IMR-90 (cell line): ENCODE measurements around the gene HERC4. TPM values are rescaled to one million over a fixed set of nuclear protein-coding genes. Genes with fewer than 3 reads are reported as not detected.
"Not testable (repeated sequence)": the region's sequence is repeated elsewhere in the genome, so short reads cannot be mapped to it uniquely, and the experiment has no call there.

Source experiments
- ATAC-seq: fragments of 200-7000 bp; cut with Tn5 transposase; 2 replicates; pipeline ENCODE4 v1.9.1; 2020; ENCODE audit warnings: low read depth, mild to moderate bottlenecking, moderate library complexity
- BruUV-seq: library from RNA; stranded (reverse); fragments of 400-500 nt; replicated peaks from 2 replicates; lab custom pipeline; 2021; lab: Mats Ljungman, UMichigan
- CTCF ChIA-PET: fragments of 300-600 bp; formaldehyde crosslinking; extraction: SDS; loops from one replicate; lab custom pipeline; 2021; ENCODE audit warnings: antibody characterized with exemption; lab: Yijun Ruan, JAX
- POLR2A ChIA-PET: fragments of 300-600 bp; sonication (Branson Sonifier 250); formaldehyde crosslinking; loops from one replicate; lab custom pipeline; 2022; ENCODE audit warnings: antibody characterized with exemption; ENCODE audit not compliant: unreplicated experiment; lab: Charles Lee
- DNase-seq: peaks from one replicate; pipeline ENCODE4 v3.0.0; 2013
- H2AFZ ChIP-seq: replicated peaks from 2 replicates; pipeline ENCODE3; 2013; ENCODE audit warnings: low read length, mild to moderate bottlenecking; ENCODE audit not compliant: poor library complexity
- H2AK5ac ChIP-seq: 2 replicates; pipeline ENCODE4 v1.6.1; 2013; ENCODE audit warnings: low read depth, low read length, inconsistent platforms
- H2AK9ac ChIP-seq: replicated peaks from 2 replicates; pipeline ENCODE3; 2013; ENCODE audit warnings: mild to moderate bottlenecking, low read depth, low read length, moderate library complexity; ENCODE audit not compliant: poor library complexity
- H2BK120ac ChIP-seq: 2 replicates; pipeline ENCODE4 v1.6.1; 2013; ENCODE audit warnings: low read depth, low read length, inconsistent platforms
- H2BK15ac ChIP-seq: 3 replicates; pipeline ENCODE4 v1.6.1; 2013; ENCODE audit warnings: low read depth, low read length, inconsistent platforms
- H2BK20ac ChIP-seq: 2 replicates; pipeline ENCODE4 v1.6.1; 2013; ENCODE audit warnings: low read depth, mild to moderate bottlenecking, inconsistent platforms, low read length, moderate library complexity
- H2BK5ac ChIP-seq: 2 replicates; pipeline ENCODE4 v1.6.1; 2013; ENCODE audit warnings: mild to moderate bottlenecking, low read depth, low read length, inconsistent platforms; ENCODE audit not compliant: poor library complexity, severe bottlenecking
- H3K14ac ChIP-seq: replicated peaks from 2 replicates; pipeline ENCODE4 v1.6.1; 2013; ENCODE audit warnings: low read depth, low read length, inconsistent platforms
- H3K18ac ChIP-seq: 2 replicates; pipeline ENCODE4 v1.6.1; 2013; ENCODE audit warnings: low read depth, low read length, control low read depth
- H3K23ac ChIP-seq: 2 replicates; pipeline ENCODE4 v1.6.1; 2013; ENCODE audit warnings: low read depth, low read length, inconsistent platforms
- H3K27ac ChIP-seq: 2 replicates; pipeline ENCODE4 v1.5.1; 2013; ENCODE audit warnings: mild to moderate bottlenecking, control low read depth, low read length; ENCODE audit not compliant: insufficient read depth
- H3K27me3 ChIP-seq: 2 replicates; pipeline ENCODE4 v1.6.1; 2013; ENCODE audit warnings: low read length; ENCODE audit not compliant: control insufficient read depth, insufficient read depth
- H3K36me3 ChIP-seq: 2 replicates; pipeline ENCODE4 v1.6.1; 2013; ENCODE audit warnings: low read length, mixed read lengths; ENCODE audit not compliant: control insufficient read depth, insufficient read depth
- H3K4ac ChIP-seq: 2 replicates; pipeline ENCODE4 v1.6.1; 2013; ENCODE audit warnings: low read depth, low read length, inconsistent platforms
- H3K4me1 ChIP-seq: 2 replicates; pipeline ENCODE4 v1.6.1; 2013; ENCODE audit warnings: low read length, mixed read lengths; ENCODE audit not compliant: control insufficient read depth, insufficient read depth
- H3K4me2 ChIP-seq: 2 replicates; pipeline ENCODE4 v1.6.1; 2013; ENCODE audit warnings: low read depth, mild to moderate bottlenecking, control low read depth, low read length, moderate library complexity
- H3K4me3 ChIP-seq: 2 replicates; pipeline ENCODE4 v1.5.1; 2013; ENCODE audit warnings: low read depth, mild to moderate bottlenecking, control low read depth, low read length, moderate library complexity; ENCODE audit not compliant: insufficient read depth
- H3K56ac ChIP-seq: 2 replicates; pipeline ENCODE4 v1.6.1; 2013; ENCODE audit warnings: low read length, inconsistent platforms; ENCODE audit not compliant: insufficient read depth; ENCODE audit errors: extremely low read depth
- H3K79me1 ChIP-seq, 2 experiments: 2 replicates each; pipeline ENCODE4 v1.6.1; 2013; ENCODE audit warnings: low read length in 2 of 2, inconsistent platforms in 1 of 2, low read depth in 1 of 2
- H3K9ac ChIP-seq: 2 replicates; pipeline ENCODE4 v1.6.1; 2013; ENCODE audit warnings: low read depth, low read length, control low read depth
- H3K9me1 ChIP-seq: 2 replicates; pipeline ENCODE4 v1.6.1; 2013; ENCODE audit warnings: low read length, inconsistent platforms; ENCODE audit not compliant: insufficient read depth
- H3K9me3 ChIP-seq: 2 replicates; pipeline ENCODE4 v1.6.1; 2013; ENCODE audit warnings: low read length; ENCODE audit not compliant: control insufficient read depth, insufficient read depth
- H4K20me1 ChIP-seq: 2 replicates; pipeline ENCODE4 v1.6.1; 2013; ENCODE audit warnings: low read length, inconsistent platforms; ENCODE audit not compliant: insufficient read depth
- H4K5ac ChIP-seq: 2 replicates; pipeline ENCODE4 v1.6.1; 2013; ENCODE audit warnings: mild to moderate bottlenecking, low read depth, low read length, control low read depth
- H4K8ac ChIP-seq, 2 experiments: 2 replicates each; pipeline ENCODE4 v1.6.1; 2013; ENCODE audit warnings: low read depth in 2 of 2, low read length in 2 of 2, control low read depth in 1 of 2, inconsistent platforms in 1 of 2
- H4K91ac ChIP-seq: 2 replicates; pipeline ENCODE4 v1.6.1; 2013; ENCODE audit warnings: low read depth, low read length, inconsistent platforms; ENCODE audit not compliant: insufficient read depth
- MAZ ChIP-seq: IDR thresholded peaks from 2 replicates; pipeline ENCODE4 v1.6.1; 2012; ENCODE audit warnings: low read depth, mild to moderate bottlenecking, low read length, improper control_type of control experiment, moderate library complexity, borderline replicate concordance
- NFE2L2 ChIP-seq: fragments of 150-350 bp; IDR thresholded peaks from 2 replicates; pipeline ENCODE4 v1.6.1; 2016; ENCODE audit warnings: low read depth, mild to moderate bottlenecking, low read length
- POLR2A ChIP-seq: IDR thresholded peaks from 2 replicates; pipeline ENCODE4 v1.6.1; 2012; ENCODE audit warnings: mild to moderate bottlenecking, low read depth, low read length
- RCOR1 ChIP-seq: IDR thresholded peaks from 2 replicates; pipeline ENCODE4 v1.6.1; 2012; ENCODE audit warnings: mild to moderate bottlenecking, low read length, improper control_type of control experiment; ENCODE audit not compliant: insufficient replicate concordance
- SMC3 ChIP-seq: fragments of 150-350 bp; IDR thresholded peaks from 2 replicates; pipeline ENCODE4 v1.6.1; 2016; ENCODE audit warnings: low read depth, mild to moderate bottlenecking, antibody characterized with exemption, low read length, moderate library complexity
- WGBS, 2 experiments: methylation state at CpG; one replicate each; pipeline versions ENCODE4 v1.1.5 to v1.1.7; 2013; ENCODE audit warnings: missing lambda C conversion rate in 2 of 2; ENCODE audit not compliant: insufficient read length in 1 of 2; ENCODE audit errors: extremely low coverage in 2 of 2; 5-methylcytosine and 5-hydroxymethylcytosine counted together
- dilution Hi-C: fragments of 300-500 bp; cut with HindIII; formaldehyde crosslinking; loops from one replicate; pipeline ENCODE4 v1.14.3; 2018; ENCODE audit warnings: low sequenced_read_pairs; ENCODE audit not compliant: unreplicated experiment
- in situ Hi-C: fragments of 300-500 bp; cut with MboI; formaldehyde crosslinking; loops from 3 replicates; pipeline ENCODE4 v1.14.3; 2019; ENCODE audit warnings: low sequenced_read_pairs, inconsistent platforms, mixed read lengths
- intact Hi-C: fragments of 100-400 bp; cut with micrococcal nuclease; formaldehyde crosslinking; loops from 2 replicates; pipeline ENCODE4 v1.10.0; 2022
- polyA plus RNA-seq, 3 experiments: library from polyadenylated mRNA; depleted of rRNA; stranded (reverse); fragments of >200 nt; gene quantifications; 2 replicates each; pipeline ENCODE4 v1.2.3, GENCODE V29; 2012; ENCODE audit warnings: low replicate concordance in 1 of 3
- total RNA-seq: library from RNA; depleted of rRNA; stranded (reverse); fragments of >200 nt; gene quantifications from 2 replicates; pipeline ENCODE4 v1.2.3, GENCODE V29; 2012

The HERC4 gene
- total and polyA plus RNA-seq, 2 of the 4 experiments (the other 2 are of a cell fraction): 66.6 to 92.8 TPM

DNA sequence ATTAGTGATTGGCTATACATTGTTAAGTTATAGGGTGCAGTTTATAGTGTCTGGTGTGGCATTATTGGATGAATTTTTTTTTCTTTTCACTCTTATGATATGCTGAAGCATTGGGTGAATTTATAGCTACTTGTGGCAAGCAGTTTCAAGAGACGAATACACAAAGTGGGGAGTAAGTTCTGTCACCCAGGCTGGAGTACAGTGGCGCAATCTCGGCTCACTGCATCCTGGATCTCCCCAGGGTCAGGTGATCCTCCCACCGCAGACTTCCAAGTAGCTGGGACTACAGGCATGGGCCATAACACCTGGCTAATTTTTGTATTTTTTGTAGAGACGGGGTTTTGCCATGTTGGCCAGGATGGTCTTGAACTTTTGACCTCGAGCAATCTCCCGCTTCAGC is 196.9 kb downstream of the HERC4 start:
- Histone ChIP-seq H3K9me1 (no peaks in the 10 kb centered on the region), H3K4ac (no peak overlapping the region), H3K14ac (no peak overlapping the region), H2BK15ac (no peak overlapping the region), H3K27ac (no peak overlapping the region), H3K4me2 (no peak overlapping the region), H2AK9ac (no peak overlapping the region), H4K8ac (no peak overlapping the region), H3K36me3 (no peaks in the 10 kb centered on the region), H3K79me1 (no peaks in the 10 kb centered on the region), H3K4me3 (no peak overlapping the region), H3K9ac (no peak overlapping the region), H3K23ac (no peak overlapping the region), H2BK5ac (no peak overlapping the region), H2BK120ac (no peak overlapping the region), H3K27me3 (0 out of 2 replicates have a peak, but pooled peaks cover 2% of the 10 kb centered on the region), H3K4me1 (no peaks in the 10 kb centered on the region), H4K5ac (no peak overlapping the region), H2BK20ac (no peak overlapping the region), H3K9me3 (no peaks in the 10 kb centered on the region), H2AFZ (no peak overlapping the region), H4K20me1 (no peaks in the 10 kb centered on the region), H2AK5ac (no peak overlapping the region), H3K56ac (no peak overlapping the region), H4K91ac (no peak overlapping the region), H3K18ac (no peak overlapping the region)
- TF ChIP-seq NFE2L2 (no peak), SMC3 (no peak), MAZ (no peak), RCOR1 (no peak), POLR2A (no peak)
- DNase-seq (no peak), ATAC-seq (no peak)
- in situ Hi-C loops: no loop called here
- POLR2A ChIA-PET: no interaction called here
- CTCF ChIA-PET: no interaction called here
- no TSS peak for BruUV-seq
- dilution Hi-C loops: no loop called here
- 94% methylated on average over 3 of the region's 7 CpGs; no CpG with 5 or more reads in 1 of the 2 experiments for WGBS, 2 experiments
- intact Hi-C loops: no loop called here

DNA sequence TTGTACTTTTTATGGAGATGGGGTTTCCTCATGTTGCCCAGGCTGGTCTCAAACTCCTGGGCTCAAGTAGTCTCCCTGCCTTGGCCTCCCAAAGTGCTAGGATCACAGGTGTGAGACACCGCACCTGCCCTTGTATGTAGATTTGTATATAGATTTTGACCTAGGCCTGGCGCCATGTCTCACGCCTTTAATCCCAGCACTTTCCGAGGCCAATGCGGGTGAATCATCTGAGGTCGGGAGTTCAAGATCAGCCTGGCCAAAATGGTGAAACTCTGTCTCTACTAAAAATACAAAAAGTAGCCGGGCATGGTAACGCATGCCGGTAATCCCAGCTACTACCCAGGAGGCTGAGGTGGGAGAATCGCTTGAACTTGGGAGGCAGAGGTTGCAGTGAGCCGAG is 197.7 kb downstream of the HERC4 start:
- H3K14ac ChIP-seq, H4K8ac ChIP-seq, H4K20me1 ChIP-seq, H2BK15ac ChIP-seq, BruUV-seq, H2BK5ac ChIP-seq, H3K4me3 ChIP-seq, H3K27me3 ChIP-seq, H3K4me2 ChIP-seq, H4K5ac ChIP-seq, dilution Hi-C loops, H3K27ac ChIP-seq, H2AFZ ChIP-seq, DNase-seq, POLR2A ChIA-PET, in situ Hi-C loops, H3K23ac ChIP-seq, H3K4ac ChIP-seq, H3K18ac ChIP-seq, H3K36me3 ChIP-seq, H2BK120ac ChIP-seq, H3K4me1 ChIP-seq, H3K56ac ChIP-seq, H3K9me3 ChIP-seq, H2AK5ac ChIP-seq, intact Hi-C loops, H3K9ac ChIP-seq, H4K91ac ChIP-seq, CTCF ChIA-PET, H3K79me1 ChIP-seq, H3K9me1 ChIP-seq, ATAC-seq, H2BK20ac ChIP-seq, H2AK9ac ChIP-seq: not testable (repeated sequence)
- WGBS, 2 experiments: no CpG with 5 or more reads among the region's 11 CpGs
